Measurements from ENCODE around the gene KIF6. TPM values are rescaled to one million over a fixed set of nuclear protein-coding genes. Genes with fewer than 3 reads are reported as not detected.

KIF6 gene
- total and polyA plus RNA-seq, 2 of the 8 experiments (the other 6 are each of a cell fraction or from before 2014, with no cell fraction given) = 0.53 to 0.65 TPM

- no peak overlapping the region for H4K5ac ChIP-seq (ENCODE audit: insufficient read length, low read depth, low read length)
- FAIRE-seq (no peak), DNase-seq (ENCODE audit: low read depth in 1 of 2, low spot score in 2 of 2) (no peak)
- no peaks in the 10 kb centered on the region for H3K79me1 ChIP-seq (ENCODE audit: low read depth, low read length)
- H3K9ac ChIP-seq (replicated peaks in 1 of 4; ENCODE audit: extremely low read depth in 1 of 4, low read depth in 3 of 4, low read length in 3 of 4) = no peak overlapping the region
- H2BK12ac ChIP-seq (ENCODE audit: low read depth, low read length) = no peak overlapping the region
- H3K4me1 ChIP-seq (replicated peaks in 1 of 4; ENCODE audit: control insufficient read depth in 3 of 4, insufficient read depth in 4 of 4, low read length in 3 of 4) = no peaks in the 10 kb centered on the region
- no peak overlapping the region for H3K4ac ChIP-seq (replicated peaks; ENCODE audit: insufficient read length, low read depth, low read length)
- no peak overlapping the region for H3K18ac ChIP-seq (ENCODE audit: extremely low read depth, low read length)
- no peaks in the 10 kb centered on the region for H3K36me3 ChIP-seq (ENCODE audit: control insufficient read depth in 2 of 4, insufficient read depth in 4 of 4, low read length in 3 of 4)
- POLR2A ChIA-PET (ENCODE audit: partially characterized antibody) = no interaction called here
- H3K14ac ChIP-seq (ENCODE audit: insufficient read length) = no peak overlapping the region
- CTCF ChIA-PET (ENCODE audit: partially characterized antibody) = no interaction called here
- H3K56ac ChIP-seq (replicated peaks; ENCODE audit: insufficient read length, low read depth, low read length) = no peak overlapping the region
- H2BK5ac ChIP-seq (ENCODE audit: low read depth, low read length) = no peak overlapping the region
- no peak overlapping the region for H2BK20ac ChIP-seq (ENCODE audit: low read length)
- no peak overlapping the region for H3K23ac ChIP-seq (ENCODE audit: insufficient read length)
- H3K27ac ChIP-seq (ENCODE audit: low read depth, low read length) = no peak overlapping the region
- no peaks in the 10 kb centered on the region for H3K9me3 ChIP-seq (ENCODE audit: insufficient read depth in 2 of 2, low read depth in 1 of 2, low read length in 1 of 2)
- H4K91ac ChIP-seq (replicated peaks; ENCODE audit: insufficient read length, low read length) = no peak overlapping the region
- no peak overlapping the region for H2BK120ac ChIP-seq (replicated peaks; ENCODE audit: low read depth, low read length)
- no peak overlapping the region for H2BK15ac ChIP-seq (ENCODE audit: low read length)
- H3K4me3 ChIP-seq (ENCODE audit: extremely low read depth in 1 of 4, insufficient read depth in 2 of 4, low read depth in 3 of 4, low read length in 4 of 4) = no peak overlapping the region
- H3K4me2 ChIP-seq (ENCODE audit: insufficient read depth in 1 of 2, low read depth in 2 of 2, low read length in 2 of 2) = no peak overlapping the region
- no peaks in the 10 kb centered on the region for H3K27me3 ChIP-seq (replicated peaks in 1 of 4; ENCODE audit: control insufficient read depth in 3 of 4, extremely low read depth in 1 of 4, insufficient read depth in 3 of 4, low read length in 3 of 4)
- no peaks in the 10 kb centered on the region for H3K23me2 ChIP-seq (ENCODE audit: low read depth, low read length)
- H4K8ac ChIP-seq (ENCODE audit: extremely low read depth, insufficient read depth, low read length) = no peak overlapping the region
- H3K79me2 ChIP-seq (ENCODE audit: control insufficient read depth in 1 of 2, insufficient read depth in 2 of 2, low read length in 2 of 2) = no peaks in the 10 kb centered on the region
- no peak overlapping the region for H2AK5ac ChIP-seq (ENCODE audit: low read depth, low read length)
- H2AFZ ChIP-seq (ENCODE audit: low read length) = no peak overlapping the region
- H4K20me1 ChIP-seq (replicated peaks in 1 of 2; ENCODE audit: control insufficient read depth in 1 of 2, insufficient read depth in 2 of 2, low read length in 2 of 2) = no peaks in the 10 kb centered on the region
- no peak for TF ChIP-seq TAF7 (optimal IDR thresholded peaks at IDR 0.05; ENCODE audit: borderline replicate concordance, low read depth, low read length)
- TF ChIP-seq CHD1 (IDR thresholded peaks at IDR 0.05; ENCODE audit: low read depth, low read length) = no peak
- no peak for TF ChIP-seq CEBPB (IDR thresholded peaks at IDR 0.05; ENCODE audit: low read depth, low read length)
- no peak for TF ChIP-seq ASH2L (IDR thresholded peaks at IDR 0.05; ENCODE audit: low read length)
- no peak for TF ChIP-seq NRF1 (IDR thresholded peaks at IDR 0.05; ENCODE audit: low read depth, low read length)
- no peak for TF ChIP-seq RAD21 (IDR thresholded peaks at IDR 0.05 in 1 of 2, conservative IDR thresholded peaks at IDR 0.05 in 1 of 2; ENCODE audit: low read depth in 2 of 2, low read length in 2 of 2)
- TF ChIP-seq CHD2 (IDR thresholded peaks at IDR 0.05; ENCODE audit: low read length) = no peak
- no peak for TF ChIP-seq SUZ12 (IDR thresholded peaks at IDR 0.05; ENCODE audit: low read length)
Measured at GRCh38 chr6:39516471-39516870, 208.7 kb downstream of the KIF6 start.

Data from H1 (cell line).